SK-N-SH (cell line): ENCODE measurements around the gene ARID5A. TPM values are rescaled to one million over a fixed set of nuclear protein-coding genes. Genes with fewer than 3 reads are reported as not detected.

Experiments
- CTCF ChIA-PET: fragments of 300-600, 350-600 bp; formaldehyde crosslinking; extraction: SDS; loops from one replicate; lab custom pipeline; 2021; lab: Yijun Ruan, JAX
- POLR2A ChIA-PET: fragments of 350-600 bp; sonication (Branson Sonifier 250); formaldehyde crosslinking; extraction: SDS; loops from one replicate; lab custom pipeline; 2020; ENCODE audit warnings: antibody characterized with exemption, inconsistent platforms; lab: Yijun Ruan, JAX
- DNase-seq: peaks from one replicate; pipeline ENCODE4 v3.0.0; 2012
- H2AFZ ChIP-seq: fragments of 200-600 bp; sonication (generic); 2 replicates; pipeline ENCODE4 v1.8.1; 2016; ENCODE audit warnings: antibody characterized with exemption, mild to moderate bottlenecking, low read depth
- H3F3A ChIP-seq: fragments of 200-600 bp; sonication (generic); replicated peaks from 2 replicates; pipeline ENCODE3; 2016; ENCODE audit warnings: antibody characterized with exemption, mild to moderate bottlenecking; ENCODE audit not compliant: insufficient read depth
- H3K27ac ChIP-seq, 2 experiments: fragments of 200-500 bp in 1 of 2; fragments of 200-600 bp in 1 of 2; sonication (Bioruptor generic) in 1 of 2; sonication (generic), shearing (Covaris generic) in 1 of 2; 2 replicates each; pipeline versions ENCODE4 v1.5.1 to v1.6.1; 2014 to 2016; ENCODE audit warnings: low read depth in 2 of 2, inconsistent platforms in 1 of 2, low read length in 1 of 2, mild to moderate bottlenecking in 1 of 2, mixed read lengths in 1 of 2
- H3K27me3 ChIP-seq: fragments of 200-600 bp; sonication (generic), shearing (Covaris generic); 2 replicates; pipeline ENCODE4 v1.6.1; 2016; ENCODE audit warnings: mixed run types; ENCODE audit not compliant: insufficient read depth
- H3K36me3 ChIP-seq, 2 experiments: fragments of 200-500 bp in 1 of 2; fragments of 200-600 bp in 1 of 2; sonication (Bioruptor generic) in 1 of 2; sonication (generic) in 1 of 2; replicated peaks in 1 of 2; 2 replicates each; pipeline versions ENCODE3 to v1.5.1; 2014 to 2016; ENCODE audit warnings: low read length in 1 of 2, mild to moderate bottlenecking in 1 of 2; ENCODE audit not compliant: insufficient read depth in 2 of 2, control insufficient read depth in 1 of 2
- H3K4me1 ChIP-seq, 2 experiments: fragments of 200-500 bp in 1 of 2; fragments of 200-600 bp in 1 of 2; sonication (Bioruptor generic) in 1 of 2; sonication (generic), shearing (Covaris generic) in 1 of 2; 2 replicates each; pipeline versions ENCODE4 v1.5.1 to v1.6.1; 2014 to 2016; ENCODE audit warnings: low read depth in 1 of 2, low read length in 1 of 2, mixed run types in 1 of 2; ENCODE audit not compliant: insufficient read depth in 2 of 2, control insufficient read depth in 1 of 2
- H3K4me2 ChIP-seq: fragments of 200-600 bp; sonication (generic), shearing (Covaris generic); 2 replicates; pipeline ENCODE4 v1.6.1; 2017; ENCODE audit warnings: mixed run types
- H3K4me3 ChIP-seq, 2 experiments: fragments of 200-500 bp in 1 of 2; fragments of 200-600 bp in 1 of 2; sonication (Bioruptor generic) in 1 of 2; sonication (generic), shearing (Covaris generic) in 1 of 2; 2 replicates each; pipeline versions ENCODE4 v1.5.1 to v1.8.1; 2014 to 2016; ENCODE audit warnings: low read depth in 2 of 2, inconsistent platforms in 1 of 2, low read length in 1 of 2, mild to moderate bottlenecking in 1 of 2, mixed read lengths in 1 of 2, moderate library complexity in 1 of 2
- H3K79me2 ChIP-seq: fragments of 200-600 bp; sonication (generic); 2 replicates; pipeline ENCODE4 v1.8.1; 2017; ENCODE audit warnings: mild to moderate bottlenecking; ENCODE audit not compliant: insufficient read depth
- H3K9ac ChIP-seq: fragments of 200-600 bp; sonication (generic); 2 replicates; pipeline ENCODE4 v1.6.1; 2017; ENCODE audit warnings: mixed run types
- H3K9me2 ChIP-seq: fragments of 200-600 bp; sonication (generic); 2 replicates; pipeline ENCODE4 v1.6.1; 2017; ENCODE audit warnings: mixed run types
- H3K9me3 ChIP-seq: fragments of 200-600 bp; sonication (generic); 2 replicates; pipeline ENCODE4 v1.6.1; 2017; ENCODE audit warnings: mixed run types, mild to moderate bottlenecking, moderate library complexity
- H4K20me1 ChIP-seq: fragments of 200-600 bp; sonication (generic); 2 replicates; pipeline ENCODE4 v1.6.1; 2017; ENCODE audit warnings: mild to moderate bottlenecking, mixed run types; ENCODE audit not compliant: insufficient read depth
- CHD2 ChIP-seq: fragments of 150-350 bp; IDR thresholded peaks from 2 replicates; pipeline ENCODE4 v1.6.1; 2018; ENCODE audit warnings: low read length; ENCODE audit not compliant: partially characterized antibody
- FOXJ3 ChIP-seq: sonication (generic); formaldehyde crosslinking; IDR thresholded peaks from 2 replicates; pipeline ENCODE4 v1.5.1; 2020; ENCODE audit warnings: mild to moderate bottlenecking, missing genetic modification reagents
- FOXM1 ChIP-seq: IDR thresholded peaks from 2 replicates; pipeline ENCODE4 v1.4.0; 2012; ENCODE audit warnings: low read depth, mild to moderate bottlenecking
- GATA2 ChIP-seq: sonication (generic); formaldehyde crosslinking; IDR thresholded peaks from 2 replicates; pipeline ENCODE4 v1.5.0; 2020; ENCODE audit warnings: mild to moderate bottlenecking, missing genetic modification reagents
- NRF1 ChIP-seq: IDR thresholded peaks from 2 replicates; pipeline ENCODE4 v1.6.1; 2012; ENCODE audit warnings: low read depth, mild to moderate bottlenecking, low read length
- RCOR1 ChIP-seq: fragments of 150-350 bp; IDR thresholded peaks from 2 replicates; pipeline ENCODE4 v1.6.1; 2017; ENCODE audit warnings: antibody characterized with exemption, low read length
- SIN3A ChIP-seq: IDR thresholded peaks from 2 replicates; pipeline ENCODE4 v1.6.1; 2012; ENCODE audit warnings: low read depth, mild to moderate bottlenecking, low read length, moderate library complexity, borderline replicate concordance
- TAF1 ChIP-seq: IDR thresholded peaks from 2 replicates; pipeline ENCODE4 v1.6.1; 2012; ENCODE audit warnings: low read depth, mild to moderate bottlenecking, low read length, moderate library complexity, borderline replicate concordance
- YY1 ChIP-seq: IDR thresholded peaks from 2 replicates; pipeline ENCODE4 v1.4.0; 2012; ENCODE audit warnings: low read depth, mild to moderate bottlenecking
- WGBS: methylation state at CpG from one replicate; pipeline ENCODE4 v1.1.6; 2017; ENCODE audit warnings: low lambda C conversion rate; 5-methylcytosine and 5-hydroxymethylcytosine counted together
- polyA plus RNA-seq, 3 experiments: library from polyadenylated mRNA; depleted of rRNA; stranded (reverse); fragments of >200 nt; gene quantifications; 2 replicates each; pipeline ENCODE4 v1.2.3, GENCODE V29; 2012
- TF ChIP-seq, protein P1 (sequence below): IDR thresholded peaks from 2 replicates; pipeline ENCODE4 v1.4.0; 2012; ENCODE audit warnings: low read depth, borderline replicate concordance
- TF ChIP-seq, protein P2 (sequence below): IDR thresholded peaks from 2 replicates; pipeline ENCODE4 v1.6.1; 2012; ENCODE audit warnings: mild to moderate bottlenecking, low read depth, low read length, moderate library complexity
- TF ChIP-seq, protein P3 (sequence below): fragments of 150-350 bp; IDR thresholded peaks from 2 replicates; pipeline ENCODE4 v1.6.1; 2016; ENCODE audit warnings: mild to moderate bottlenecking, low read depth, low read length
- TF ChIP-seq, protein P4 (sequence below): IDR thresholded peaks from 2 replicates; pipeline ENCODE4; 2012

The ARID5A gene
- polyA plus RNA-seq, 1 of the 3 experiments (the other 2 are of a cell fraction), result 3.3 TPM

DNA sequence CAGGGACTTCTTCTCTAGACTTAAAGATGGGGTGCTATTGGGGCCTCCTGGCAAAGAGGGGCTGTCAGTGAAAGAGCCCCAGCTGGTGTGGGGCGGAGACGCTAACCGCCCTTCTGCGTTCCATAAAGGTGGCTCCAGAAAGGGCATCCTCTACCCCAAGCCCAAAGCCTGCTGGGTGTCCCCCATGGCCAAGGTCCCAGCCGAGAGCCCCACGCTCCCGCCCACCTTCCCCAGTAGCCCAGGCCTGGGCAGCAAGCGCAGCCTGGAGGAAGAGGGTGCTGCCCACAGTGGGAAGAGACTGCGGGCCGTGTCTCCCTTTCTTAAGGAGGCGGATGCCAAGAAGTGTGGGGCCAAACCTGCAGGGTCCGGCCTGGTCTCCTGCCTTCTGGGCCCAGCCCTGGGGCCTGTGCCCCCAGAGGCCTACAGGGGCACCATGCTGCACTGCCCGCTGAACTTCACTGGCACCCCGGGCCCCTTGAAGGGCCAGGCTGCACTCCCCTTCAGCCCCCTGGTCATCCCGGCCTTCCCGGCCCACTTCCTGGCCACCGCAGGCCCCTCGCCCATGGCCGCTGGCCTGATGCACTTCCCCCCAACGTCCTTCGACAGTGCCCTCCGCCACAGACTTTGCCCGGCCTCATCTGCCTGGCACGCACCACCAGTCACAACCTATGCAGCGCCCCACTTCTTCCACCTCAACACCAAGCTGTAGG lies 15.2 kb downstream of the ARID5A start:
- CTCF ChIA-PET, result interaction anchor here (1.0 to 6.6 kb wide), 4 partner anchors 11 to 145 kb away, joined by 3 to 91 read pairs (median 71); no protein-coding TSS in a partner anchor
- Histone ChIP-seq H3K9me3 (no peaks in the 10 kb centered on the region), H3K9me2 (no peaks in the 10 kb centered on the region), H3F3A (peaks cover 6% of the 10 kb centered on the region), H3K9ac (no peak overlapping the region), H4K20me1 (no peaks in the 10 kb centered on the region), H3K4me1 (peaks cover 0 to 3% of the 10 kb centered on the region in 2 experiments; a peak in 1 of 4 replicates), H3K27ac (no peak overlapping the region), H3K27me3 (no peaks in the 10 kb centered on the region), H3K4me2 (no peak overlapping the region), H2AFZ (no peak overlapping the region), H3K4me3 (no peak overlapping the region), H3K79me2 (no peaks in the 10 kb centered on the region), H3K36me3 (peaks cover 0 to 6% of the 10 kb centered on the region in 2 experiments)
- POLR2A ChIA-PET, result no interaction called here
- 96% methylated on average over 21 of the region's 25 CpGs for WGBS
- no peak for TF ChIP-seq CHD2
- TF ChIP-seq, protein P1, sequence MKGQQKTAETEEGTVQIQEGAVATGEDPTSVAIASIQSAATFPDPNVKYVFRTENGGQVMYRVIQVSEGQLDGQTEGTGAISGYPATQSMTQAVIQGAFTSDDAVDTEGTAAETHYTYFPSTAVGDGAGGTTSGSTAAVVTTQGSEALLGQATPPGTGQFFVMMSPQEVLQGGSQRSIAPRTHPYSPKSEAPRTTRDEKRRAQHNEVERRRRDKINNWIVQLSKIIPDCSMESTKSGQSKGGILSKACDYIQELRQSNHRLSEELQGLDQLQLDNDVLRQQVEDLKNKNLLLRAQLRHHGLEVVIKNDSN, result no peak
- TF ChIP-seq RCOR1, result no peak
- no peak for TF ChIP-seq GATA2 (CRISPR knock-in tag)
- TF ChIP-seq, protein P2, sequence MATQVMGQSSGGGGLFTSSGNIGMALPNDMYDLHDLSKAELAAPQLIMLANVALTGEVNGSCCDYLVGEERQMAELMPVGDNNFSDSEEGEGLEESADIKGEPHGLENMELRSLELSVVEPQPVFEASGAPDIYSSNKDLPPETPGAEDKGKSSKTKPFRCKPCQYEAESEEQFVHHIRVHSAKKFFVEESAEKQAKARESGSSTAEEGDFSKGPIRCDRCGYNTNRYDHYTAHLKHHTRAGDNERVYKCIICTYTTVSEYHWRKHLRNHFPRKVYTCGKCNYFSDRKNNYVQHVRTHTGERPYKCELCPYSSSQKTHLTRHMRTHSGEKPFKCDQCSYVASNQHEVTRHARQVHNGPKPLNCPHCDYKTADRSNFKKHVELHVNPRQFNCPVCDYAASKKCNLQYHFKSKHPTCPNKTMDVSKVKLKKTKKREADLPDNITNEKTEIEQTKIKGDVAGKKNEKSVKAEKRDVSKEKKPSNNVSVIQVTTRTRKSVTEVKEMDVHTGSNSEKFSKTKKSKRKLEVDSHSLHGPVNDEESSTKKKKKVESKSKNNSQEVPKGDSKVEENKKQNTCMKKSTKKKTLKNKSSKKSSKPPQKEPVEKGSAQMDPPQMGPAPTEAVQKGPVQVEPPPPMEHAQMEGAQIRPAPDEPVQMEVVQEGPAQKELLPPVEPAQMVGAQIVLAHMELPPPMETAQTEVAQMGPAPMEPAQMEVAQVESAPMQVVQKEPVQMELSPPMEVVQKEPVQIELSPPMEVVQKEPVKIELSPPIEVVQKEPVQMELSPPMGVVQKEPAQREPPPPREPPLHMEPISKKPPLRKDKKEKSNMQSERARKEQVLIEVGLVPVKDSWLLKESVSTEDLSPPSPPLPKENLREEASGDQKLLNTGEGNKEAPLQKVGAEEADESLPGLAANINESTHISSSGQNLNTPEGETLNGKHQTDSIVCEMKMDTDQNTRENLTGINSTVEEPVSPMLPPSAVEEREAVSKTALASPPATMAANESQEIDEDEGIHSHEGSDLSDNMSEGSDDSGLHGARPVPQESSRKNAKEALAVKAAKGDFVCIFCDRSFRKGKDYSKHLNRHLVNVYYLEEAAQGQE, result no peak
- TF ChIP-seq, protein P3, sequence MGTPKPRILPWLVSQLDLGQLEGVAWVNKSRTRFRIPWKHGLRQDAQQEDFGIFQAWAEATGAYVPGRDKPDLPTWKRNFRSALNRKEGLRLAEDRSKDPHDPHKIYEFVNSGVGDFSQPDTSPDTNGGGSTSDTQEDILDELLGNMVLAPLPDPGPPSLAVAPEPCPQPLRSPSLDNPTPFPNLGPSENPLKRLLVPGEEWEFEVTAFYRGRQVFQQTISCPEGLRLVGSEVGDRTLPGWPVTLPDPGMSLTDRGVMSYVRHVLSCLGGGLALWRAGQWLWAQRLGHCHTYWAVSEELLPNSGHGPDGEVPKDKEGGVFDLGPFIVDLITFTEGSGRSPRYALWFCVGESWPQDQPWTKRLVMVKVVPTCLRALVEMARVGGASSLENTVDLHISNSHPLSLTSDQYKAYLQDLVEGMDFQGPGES, result no peak
- TF ChIP-seq FOXJ3 (CRISPR knock-in tag), result no peak
- TF ChIP-seq, protein P4, sequence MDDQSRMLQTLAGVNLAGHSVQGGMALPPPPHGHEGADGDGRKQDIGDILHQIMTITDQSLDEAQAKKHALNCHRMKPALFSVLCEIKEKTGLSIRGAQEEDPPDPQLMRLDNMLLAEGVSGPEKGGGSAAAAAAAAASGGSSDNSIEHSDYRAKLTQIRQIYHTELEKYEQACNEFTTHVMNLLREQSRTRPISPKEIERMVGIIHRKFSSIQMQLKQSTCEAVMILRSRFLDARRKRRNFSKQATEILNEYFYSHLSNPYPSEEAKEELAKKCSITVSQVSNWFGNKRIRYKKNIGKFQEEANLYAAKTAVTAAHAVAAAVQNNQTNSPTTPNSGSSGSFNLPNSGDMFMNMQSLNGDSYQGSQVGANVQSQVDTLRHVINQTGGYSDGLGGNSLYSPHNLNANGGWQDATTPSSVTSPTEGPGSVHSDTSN, result no peak
- no peak for TF ChIP-seq SIN3A
- no peak for TF ChIP-seq FOXM1
- no peak for TF ChIP-seq TAF1
- TF ChIP-seq YY1, result no peak
- no peak for TF ChIP-seq NRF1
- peak; percentile 11 for DNase-seq
